ENCODE results near the gene BTNL9.
"Not testable (repeated sequence)": the region's sequence is repeated elsewhere in the genome, so short reads cannot be mapped to it uniquely, and the experiment has no call there.

Gene BTNL9

GRCh38 chr5:181043285-181044092 lies 3.4 kb downstream of the BTNL9 start:
- DNase-seq = no peak

DNA sequence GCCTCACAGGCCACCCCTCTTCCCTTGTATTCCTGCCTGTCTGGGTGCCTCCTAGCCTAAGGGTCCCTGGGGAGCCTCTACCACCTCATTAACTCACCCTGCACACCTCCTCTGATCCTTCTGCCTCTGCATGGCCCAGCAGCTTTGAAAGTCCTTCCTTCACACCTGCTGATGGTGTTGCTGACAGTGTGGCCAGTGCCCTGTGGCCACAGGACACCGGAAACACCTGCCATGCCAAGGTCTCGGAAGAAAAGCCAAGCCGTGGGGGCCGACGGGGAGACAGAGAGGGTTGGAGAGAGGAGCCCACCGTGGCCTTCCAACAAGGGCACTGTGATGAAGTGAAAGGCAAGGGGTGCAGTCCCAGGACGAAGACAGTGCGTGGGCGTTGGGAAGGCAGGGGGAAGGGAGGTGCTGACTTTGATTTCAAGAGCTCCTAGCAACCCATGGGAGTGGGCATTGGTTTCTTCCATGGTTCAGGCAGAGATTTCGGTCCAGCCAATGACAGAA lies 4.1 kb downstream of the BTNL9 start:
- no peak for DNase-seq

DNA sequence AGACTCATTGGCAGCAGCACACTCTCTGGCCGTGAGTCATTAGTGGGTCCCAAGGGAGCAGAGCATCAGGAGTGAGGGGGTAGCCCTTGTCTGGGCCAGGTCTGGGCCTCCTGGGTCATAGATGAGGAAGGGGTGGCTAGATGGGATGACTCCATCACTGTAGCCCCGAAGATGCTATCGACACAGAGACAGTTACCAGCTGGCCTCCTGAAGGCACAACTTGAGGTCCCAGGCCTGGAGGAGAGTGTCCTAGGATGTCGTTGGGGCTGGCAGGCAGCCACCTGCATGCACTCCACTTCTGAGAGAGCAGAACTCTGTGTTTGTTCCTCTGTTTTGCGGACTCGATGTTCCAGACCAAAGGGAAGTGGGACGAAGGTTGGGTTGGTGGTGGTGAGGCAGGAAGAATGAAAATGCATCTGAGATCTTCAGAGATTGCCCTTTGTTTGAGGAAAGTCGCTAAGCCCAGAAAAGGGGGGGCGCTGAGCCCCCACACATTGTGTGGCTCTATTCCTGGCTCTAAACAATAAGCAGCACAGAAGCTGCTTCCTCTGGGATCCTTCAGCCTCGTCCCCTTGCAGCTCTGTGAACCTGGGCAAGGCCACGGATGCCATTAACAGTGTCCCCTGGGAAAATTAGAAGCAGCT lies 4.7 kb downstream of the BTNL9 start:
- DNase-seq = no peak

- no peak for DNase-seq
Measured at GRCh38 chr5:181045316-181045715, 5.2 kb downstream of the BTNL9 start.

DNA sequence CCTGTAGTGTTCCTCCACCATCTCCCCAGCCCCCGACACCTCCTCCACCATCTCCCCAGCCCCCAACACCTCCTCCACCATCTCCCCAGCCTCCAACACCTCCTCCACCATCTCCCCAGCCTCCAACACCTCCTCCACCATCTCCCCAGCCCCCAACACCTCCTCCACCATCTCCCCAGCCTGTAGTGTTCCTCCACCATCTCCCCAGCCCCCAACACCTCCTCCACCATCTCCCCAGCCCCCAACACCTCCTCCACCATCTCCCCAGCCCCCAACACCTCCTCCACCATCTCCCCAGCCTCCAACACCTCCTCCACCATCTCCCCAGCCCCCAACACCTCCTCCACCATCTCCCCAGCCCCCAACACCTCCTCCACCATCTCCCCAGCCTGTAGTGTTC lies 5.8 kb downstream of the BTNL9 start:
- not testable (repeated sequence) for DNase-seq

GRCh38 chr5:181047288-181047687 lies 7.2 kb downstream of the BTNL9 start:
- no peak for DNase-seq

- no peak for DNase-seq
Measured at GRCh38 chr5:181047921-181048320, 7.9 kb downstream of the BTNL9 start.

GRCh38 chr5:181050016-181050415 lies 9.9 kb downstream of the BTNL9 start:
- DNase-seq = no peak

- DNase-seq = no peak
Measured at GRCh38 chr5:181051841-181052671, 12.0 kb downstream of the BTNL9 start.

DNA sequence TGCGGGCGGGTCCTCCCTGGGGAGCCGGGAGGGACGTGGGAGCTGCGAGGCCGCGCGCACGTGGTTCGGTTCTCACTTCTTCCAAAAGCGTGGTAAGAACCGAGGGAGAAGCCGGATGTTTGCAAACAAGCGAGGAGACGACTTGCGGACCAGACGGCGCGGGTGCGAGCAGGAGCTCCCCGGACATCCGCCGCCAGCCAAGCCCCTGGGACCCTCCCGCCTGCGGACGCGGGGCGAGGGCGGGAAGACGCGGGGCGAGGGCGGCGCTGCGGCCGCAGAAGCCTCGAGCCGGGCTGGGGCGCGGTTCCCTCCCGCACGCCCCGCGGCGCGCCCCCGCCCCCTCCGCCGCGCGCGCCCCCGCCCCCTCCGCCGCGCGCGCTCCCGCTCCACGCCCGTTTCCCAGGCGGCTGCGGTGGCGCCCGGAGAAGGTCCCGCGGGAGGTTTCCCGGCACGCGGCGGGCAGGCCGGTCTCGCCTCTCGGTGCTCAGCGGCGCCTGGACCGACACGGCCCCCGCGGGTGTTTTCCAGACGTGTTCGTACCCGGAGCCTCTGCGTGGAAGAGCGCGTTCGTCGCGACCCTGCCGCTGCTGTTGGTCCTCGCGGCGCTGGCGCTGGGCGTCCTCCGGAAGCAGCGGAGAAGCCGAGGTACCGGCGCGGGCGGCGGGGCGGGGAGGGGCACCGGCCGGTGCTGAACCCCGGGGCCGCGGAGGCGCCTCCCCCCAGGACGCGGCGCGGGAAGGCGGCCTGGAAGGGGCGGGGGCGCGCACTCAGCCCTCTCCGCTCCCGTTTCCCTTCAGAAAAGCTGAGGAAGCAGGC lies 12.8 kb downstream of the BTNL9 start:
- DNase-seq = no peak

GRCh38 chr5:181053488-181054121 lies 13.5 kb downstream of the BTNL9 start:
- DNase-seq = no peak

DNA sequence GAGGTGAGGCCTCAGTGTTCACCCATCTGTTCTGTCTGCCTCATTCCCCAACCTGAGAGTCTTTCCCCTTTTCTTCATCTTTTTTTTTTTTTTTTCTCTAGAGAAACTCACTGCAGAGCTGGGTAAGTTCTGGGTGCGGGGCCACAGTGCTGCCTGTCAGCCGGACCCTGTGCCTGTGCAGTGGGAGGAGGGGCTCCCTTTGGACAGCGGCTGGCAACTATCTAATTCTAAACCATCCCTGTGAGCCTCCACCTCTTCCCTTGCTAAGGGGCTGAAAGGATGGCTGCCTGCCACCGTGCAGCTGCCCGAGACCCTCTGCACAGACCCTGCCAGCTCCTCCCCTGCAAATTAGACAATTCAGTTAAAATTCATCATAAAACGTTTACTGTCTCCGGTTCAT lies 14.1 kb downstream of the BTNL9 start:
- no peak for DNase-seq

DNA sequence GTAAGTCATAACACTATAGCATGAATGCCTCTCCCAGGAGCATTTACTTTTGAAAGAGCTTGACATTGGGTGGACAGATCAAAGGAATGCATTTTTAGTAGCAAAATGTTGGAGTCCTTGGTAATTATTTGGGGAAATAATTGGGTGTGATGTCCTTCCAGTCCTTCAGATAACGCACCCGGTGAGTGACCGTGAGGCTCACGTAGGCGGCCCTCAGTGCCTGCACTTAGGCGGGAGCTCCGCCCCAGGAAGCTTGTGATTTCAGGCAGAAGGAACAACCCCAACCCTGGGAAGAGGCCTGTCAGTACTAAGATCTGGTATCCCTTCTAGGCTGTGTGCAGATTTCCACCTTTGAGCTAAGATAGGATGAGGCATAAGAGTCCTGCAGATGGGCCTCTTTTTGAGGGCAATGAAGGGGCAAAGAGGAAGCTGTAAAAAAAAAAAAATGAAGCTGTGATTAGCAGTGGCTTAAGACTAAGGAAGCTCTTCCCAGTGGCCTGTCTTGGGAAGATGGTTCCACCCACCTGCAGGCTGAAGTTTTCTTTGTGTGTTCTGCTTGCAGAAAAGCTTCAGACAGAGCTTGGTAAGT lies 14.9 kb downstream of the BTNL9 start:
- no peak for DNase-seq

- DNase-seq = no peak
Measured at GRCh38 chr5:181056431-181056830, 16.4 kb downstream of the BTNL9 start.

DNA sequence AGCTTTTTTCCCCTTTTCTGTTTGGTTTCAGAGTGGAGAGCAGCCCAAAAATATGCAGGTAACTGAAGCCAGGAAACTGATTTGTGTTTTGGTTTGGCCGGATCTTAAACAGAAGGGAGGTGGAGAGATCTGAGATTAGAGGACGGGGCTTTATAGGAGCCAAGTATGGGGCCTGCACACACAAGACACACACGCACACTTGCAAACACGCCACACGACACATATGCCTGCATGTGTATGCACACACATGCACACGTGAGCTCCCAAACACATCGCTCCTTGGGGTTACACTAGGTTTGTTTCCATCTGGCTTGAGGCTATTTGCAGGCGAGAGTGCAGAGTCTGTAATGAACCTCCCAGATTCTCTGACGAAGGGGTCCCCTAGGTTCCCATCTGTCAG lies 18.3 kb downstream of the BTNL9 start:
- no peak for DNase-seq

DNA sequence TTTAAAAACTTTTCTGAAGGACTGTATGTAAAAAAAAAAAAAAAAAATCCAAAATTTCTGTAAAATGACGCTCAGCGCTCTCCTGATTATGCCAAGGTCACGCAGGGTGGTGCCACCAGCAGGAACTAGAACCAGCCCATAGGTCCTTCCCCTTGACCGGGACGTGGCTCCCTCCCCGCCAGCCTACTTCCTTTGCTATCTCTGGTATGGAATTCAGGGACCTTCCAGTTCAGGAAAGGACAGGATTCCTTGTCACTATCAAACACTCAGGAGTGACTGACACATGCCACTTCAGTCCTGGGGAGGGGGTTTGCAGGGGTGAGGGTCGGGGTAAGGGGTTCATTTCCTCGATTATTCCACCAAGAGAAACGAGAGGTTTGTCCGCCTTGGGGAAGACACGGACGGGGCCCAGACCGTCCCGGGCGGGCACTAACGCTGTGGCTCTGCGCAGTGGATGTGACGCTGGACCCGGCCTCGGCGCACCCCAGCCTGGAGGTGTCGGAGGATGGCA lies 18.8 kb downstream of the BTNL9 start:
- DNase-seq = no peak

DNA sequence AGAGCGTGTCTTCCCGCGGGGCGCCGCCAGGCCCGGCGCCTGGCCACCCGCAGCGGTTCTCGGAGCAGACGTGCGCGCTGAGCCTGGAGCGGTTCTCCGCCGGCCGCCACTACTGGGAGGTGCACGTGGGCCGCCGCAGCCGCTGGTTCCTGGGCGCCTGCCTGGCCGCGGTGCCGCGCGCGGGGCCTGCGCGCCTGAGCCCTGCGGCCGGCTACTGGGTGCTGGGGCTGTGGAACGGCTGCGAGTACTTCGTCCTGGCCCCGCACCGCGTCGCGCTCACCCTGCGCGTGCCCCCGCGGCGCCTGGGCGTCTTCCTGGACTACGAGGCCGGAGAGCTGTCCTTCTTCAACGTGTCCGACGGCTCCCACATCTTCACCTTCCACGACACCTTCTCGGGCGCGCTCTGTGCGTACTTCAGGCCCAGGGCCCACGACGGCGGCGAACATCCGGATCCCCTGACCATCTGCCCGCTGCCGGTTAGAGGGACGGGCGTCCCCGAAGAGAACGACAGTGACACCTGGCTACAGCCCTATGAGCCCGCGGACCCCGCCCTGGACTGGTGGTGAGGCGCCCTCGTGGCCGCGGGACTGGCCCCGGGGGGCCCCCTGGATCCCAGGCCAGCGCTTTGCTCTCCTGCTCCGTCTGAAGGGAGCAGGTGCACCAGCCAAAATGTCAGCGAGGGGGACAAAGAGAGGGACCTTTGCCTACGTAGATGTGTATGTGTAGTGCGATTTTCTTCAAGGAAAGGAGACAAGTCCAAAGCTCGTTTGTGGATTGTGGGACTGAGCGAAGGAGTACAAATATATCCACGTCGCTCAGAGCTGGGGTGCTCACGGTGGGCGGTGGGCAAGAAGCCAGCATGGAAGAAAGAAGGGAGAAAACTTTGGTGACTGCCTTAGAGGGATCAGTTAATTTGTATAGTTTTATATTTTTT lies 19.5 kb downstream of the BTNL9 start:
- DNase-seq = no peak

- no peak for DNase-seq
Measured at GRCh38 chr5:181060231-181060590, 20.1 kb downstream of the BTNL9 start.

DNA sequence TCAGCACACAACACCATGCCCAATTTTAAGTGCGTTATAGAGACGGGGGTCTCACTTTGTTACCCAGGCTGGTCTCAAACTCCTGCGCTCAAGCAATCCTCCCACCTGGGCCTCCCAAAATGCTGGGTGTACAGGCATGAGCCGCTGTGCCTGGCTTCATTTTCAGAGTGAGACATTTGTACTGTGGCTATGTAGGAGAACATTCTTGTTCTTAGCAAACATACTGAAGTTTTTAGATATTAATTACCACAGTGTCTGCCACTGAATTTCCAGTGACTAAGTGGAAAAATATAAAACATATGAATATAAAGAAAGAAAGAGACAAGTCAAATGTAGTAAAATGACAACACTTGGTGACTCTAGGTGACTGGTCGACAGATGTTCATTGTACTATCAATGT lies 20.9 kb downstream of the BTNL9 start:
- DNase-seq = no peak

- no peak for DNase-seq
Measured at GRCh38 chr5:181061645-181062044, 21.6 kb downstream of the BTNL9 start.

Data from activated gamma-delta T cell (primary cell).